T-helper 2 cell treated with Interferon-gamma antibody and Interleukin-4, amounts not matched to agents 100 ng/mL and 5 ng/mL, for 36 hours (primary cell): Measurements from ENCODE around the gene HSBP1. TPM values are rescaled to one million over a fixed set of nuclear protein-coding genes. Genes with fewer than 3 reads are reported as not detected.

Experiments used
- intact Hi-C: fragments of 100-400 bp; cut with micrococcal nuclease; formaldehyde crosslinking; loops from one replicate; pipeline ENCODE4 v1.15.1; 2023
- total RNA-seq: library from RNA; stranded (reverse); gene quantifications from 2 replicates; pipeline ENCODE4 v1.2.3, GENCODE V29; 2022

Gene HSBP1
- total RNA-seq, 1 donor from 2014 or later, result 73.1 TPM

DNA sequence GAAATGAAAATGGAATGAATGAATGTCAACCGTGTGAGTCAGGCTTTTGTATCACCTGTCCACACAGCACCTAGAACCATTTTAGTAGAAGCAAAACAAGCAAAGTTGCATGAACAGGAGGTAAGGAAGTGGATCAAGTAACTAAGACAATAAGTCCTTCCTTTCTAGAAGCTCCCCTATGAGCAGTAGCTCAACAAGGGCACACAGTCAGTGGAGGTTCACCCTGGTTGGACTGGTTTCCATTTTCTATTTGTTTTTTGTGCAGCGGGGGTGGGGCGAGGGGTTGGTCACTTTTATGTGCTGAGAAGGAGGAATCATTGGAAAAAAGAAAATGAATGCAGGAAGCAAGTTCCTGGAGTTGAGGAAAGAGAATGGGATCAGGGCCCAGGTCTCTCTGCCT, 4.0 kb upstream of the HSBP1 start:
- intact Hi-C loops, result no loop called here

DNA sequence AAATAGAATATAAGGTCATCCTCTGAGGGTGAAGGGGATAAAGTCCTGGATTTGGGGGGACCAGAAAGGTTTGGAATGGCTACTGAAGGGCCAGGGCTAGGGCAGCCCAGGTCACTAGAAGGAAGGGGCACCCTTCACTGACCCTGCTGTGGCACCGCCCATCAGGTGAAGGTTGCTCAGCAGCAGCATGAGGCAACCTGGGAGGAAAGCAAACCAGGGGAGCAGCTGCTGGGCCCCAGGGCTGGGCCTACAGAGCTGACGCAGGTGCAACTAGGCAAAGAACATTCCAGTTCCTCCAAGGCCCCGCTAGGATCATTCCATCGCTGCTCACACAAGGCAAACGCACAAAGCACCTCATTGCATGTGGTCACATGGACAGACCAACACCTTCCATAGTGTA, 3.4 kb upstream of the HSBP1 start:
- intact Hi-C loops, result no loop called here

DNA sequence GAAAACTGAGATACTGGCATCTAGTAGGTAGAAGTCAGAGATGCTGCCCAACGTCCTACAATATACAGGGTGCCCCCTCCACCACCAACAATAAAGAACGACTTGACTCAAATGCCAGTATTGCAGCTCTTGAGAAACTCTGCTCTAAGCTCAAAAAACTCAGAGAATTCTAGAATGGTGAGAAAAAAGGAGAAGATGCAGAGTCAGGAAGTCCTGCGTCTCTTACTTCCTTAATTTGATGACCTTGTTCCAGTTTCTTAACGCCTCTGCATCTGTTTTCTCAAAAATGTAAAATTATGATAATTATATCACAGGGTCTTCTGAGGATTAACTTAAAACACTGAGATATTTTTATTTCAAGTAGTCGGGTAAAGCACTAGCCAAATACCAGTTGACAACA, 1.7 kb upstream of the HSBP1 start:
- intact Hi-C loops, result loop anchor here (2.0 to 5.0 kb wide), 2 partner anchors 93 to 1751 kb away; partner anchors contain the start of gene MLYCD

DNA sequence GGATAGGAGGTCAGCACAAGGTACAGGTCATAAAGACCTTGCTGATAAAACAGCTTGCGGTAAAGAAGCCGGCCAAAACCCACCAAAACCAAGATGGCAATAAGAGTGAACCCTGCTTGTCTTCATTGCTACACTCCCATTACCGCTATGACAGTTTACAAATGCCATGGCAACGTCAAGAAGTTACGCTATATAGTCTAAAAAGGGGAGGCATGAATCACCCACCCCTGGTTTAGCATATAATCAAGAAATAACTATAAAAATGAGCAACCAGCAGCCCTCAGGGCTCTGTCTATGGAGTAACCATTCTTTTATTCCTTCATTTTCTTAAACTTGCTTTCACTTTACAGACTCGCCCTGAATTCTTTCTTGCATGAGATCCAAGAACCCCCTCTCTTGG, 1.0 kb upstream of the HSBP1 start:
- intact Hi-C loops, result loop anchor here (1.0 to 5.0 kb wide), 3 partner anchors 92 to 1751 kb away; partner anchors contain the start of genes MBTPS1 and MLYCD

DNA sequence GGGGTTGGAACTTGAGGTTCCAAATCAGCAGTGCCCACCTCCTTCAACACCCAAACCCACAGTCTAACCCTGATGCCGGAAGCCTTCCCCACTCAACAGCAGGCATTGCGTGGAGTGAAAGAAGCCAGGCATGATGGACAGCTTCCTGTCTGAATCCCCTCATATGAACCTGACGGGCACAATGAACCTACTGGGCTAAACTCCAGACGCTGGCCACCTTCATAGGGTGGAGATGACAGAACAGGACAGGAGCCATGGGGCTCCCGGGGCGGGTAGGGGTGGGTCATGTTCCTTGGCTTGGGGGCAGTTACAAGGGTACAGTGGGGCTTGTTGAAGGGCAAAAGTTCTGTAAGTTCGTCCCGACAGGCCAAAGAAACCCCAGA, 460 bp upstream of the HSBP1 start:
- intact Hi-C loops, result loop anchor here (1.0 to 5.0 kb wide), 3 partner anchors 91 to 1750 kb away; partner anchors contain the start of genes MBTPS1 and MLYCD

DNA sequence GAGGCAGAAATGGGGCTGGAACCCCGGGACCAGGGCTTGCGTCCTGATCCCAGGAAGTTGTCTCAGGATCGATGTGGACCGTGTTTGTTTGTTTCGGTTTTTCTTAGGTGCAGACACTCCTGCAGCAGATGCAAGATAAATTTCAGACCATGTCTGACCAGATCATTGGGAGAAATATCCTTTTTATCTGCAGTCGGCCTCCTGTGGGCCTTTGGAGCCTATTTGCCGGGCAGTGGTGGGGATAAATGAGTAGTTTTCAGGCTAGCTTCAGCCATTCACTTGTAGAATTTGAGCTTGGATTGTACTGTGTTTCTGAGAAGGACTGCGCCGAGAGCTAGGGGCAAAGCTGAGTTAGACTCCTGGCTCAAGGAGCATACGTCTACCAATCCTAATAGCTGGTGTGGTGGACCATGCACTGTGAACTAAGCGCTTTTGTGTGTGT, 816 bp downstream of the HSBP1 start:
- intact Hi-C loops, result loop anchor here (5.0 kb wide), 1 partner anchor 1749 kb away; no protein-coding TSS in a partner anchor

DNA sequence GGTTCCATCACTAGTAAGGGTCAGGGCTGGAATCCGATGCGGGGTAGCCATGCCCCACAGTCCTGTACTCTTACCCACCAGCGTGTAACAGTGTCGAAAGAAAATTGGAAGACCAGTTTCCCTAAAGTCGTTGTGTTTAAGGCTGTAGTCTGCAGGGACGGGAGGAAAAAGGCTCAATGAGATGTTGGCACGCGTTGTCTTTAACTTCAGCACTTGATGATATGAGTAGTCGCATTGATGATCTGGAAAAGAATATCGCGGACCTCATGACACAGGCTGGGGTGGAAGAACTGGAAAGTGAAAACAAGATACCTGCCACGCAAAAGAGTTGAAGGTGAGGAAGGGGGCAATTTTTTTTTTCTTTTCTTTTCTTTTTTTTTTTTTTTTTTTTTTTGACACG, 1.3 kb downstream of the HSBP1 start:
- intact Hi-C loops, result loop anchor here (5.0 kb wide), 1 partner anchor 1748 kb away; no protein-coding TSS in a partner anchor

DNA sequence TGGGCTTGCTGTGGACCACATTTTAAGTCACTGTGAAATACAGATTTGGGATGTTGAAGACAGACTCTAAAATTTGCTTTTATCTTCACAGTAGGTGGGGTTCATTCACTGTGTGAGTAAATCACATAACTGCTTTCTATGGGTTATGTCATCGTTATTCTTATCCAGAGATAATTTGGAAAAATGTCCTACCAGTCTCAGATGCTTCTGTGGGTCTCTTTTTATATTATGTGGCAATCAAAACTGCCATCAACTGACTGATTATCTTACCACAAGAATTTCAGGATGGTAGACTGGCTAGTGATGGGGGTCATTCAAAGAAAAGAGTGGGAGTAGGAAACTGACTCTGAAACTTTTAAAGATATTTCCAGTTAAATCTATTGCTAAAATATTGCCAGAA, 3.1 kb downstream of the HSBP1 start:
- intact Hi-C loops, result no loop called here

DNA sequence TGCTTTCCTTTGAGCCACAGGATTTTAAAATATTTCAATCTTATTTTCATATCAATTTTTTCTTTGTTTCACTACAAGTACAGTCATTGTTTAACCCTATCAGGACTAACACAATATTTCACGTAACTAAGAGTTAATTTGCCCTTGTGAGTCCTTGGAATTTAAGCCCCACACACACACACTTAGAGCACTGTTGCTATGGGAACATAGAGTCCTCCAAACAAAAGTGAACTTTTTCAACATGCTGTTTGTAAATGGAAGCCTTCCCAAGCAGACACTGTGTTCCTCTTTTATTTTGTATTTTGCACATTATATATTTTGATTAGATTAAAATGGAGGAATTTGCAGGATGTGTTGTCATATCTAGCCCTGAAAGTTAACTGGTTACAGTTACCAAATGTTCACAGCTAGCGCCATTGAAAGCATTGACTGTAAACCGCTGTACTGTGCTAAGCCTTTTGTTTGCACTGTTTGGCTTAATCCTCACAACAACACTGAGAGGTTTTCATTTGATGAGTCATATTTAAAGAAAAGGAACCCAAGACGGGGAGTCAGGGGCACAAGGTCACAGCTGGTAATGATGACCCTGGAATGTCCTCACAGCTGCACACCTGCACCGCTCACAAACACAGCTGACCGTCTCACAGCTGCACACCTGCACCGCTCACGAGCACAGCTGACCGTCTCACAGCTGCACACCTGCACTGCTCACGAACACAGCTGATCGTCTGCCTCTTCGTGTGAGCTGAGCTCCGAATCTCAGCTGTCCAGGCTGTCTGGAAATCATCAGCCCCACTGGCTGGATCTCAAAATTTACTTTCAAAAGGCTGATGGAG, 6.3 kb downstream of the HSBP1 start:
- intact Hi-C loops, result no loop called here

DNA sequence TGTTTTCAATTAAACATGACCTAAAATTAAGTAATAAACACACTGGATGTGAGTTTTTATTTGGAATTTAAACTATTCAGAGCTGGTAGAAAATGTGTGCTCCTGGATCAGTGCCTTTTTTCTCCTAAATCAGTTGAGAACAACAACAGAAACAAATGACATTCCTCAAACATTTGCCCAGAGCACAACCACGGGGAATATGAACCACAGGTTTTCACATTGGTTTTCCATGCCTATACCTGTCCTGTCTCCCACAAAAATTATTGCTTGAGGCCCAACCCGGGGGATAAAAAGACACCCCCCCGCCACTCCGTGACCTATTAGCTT, 6.8 kb downstream of the HSBP1 start:
- intact Hi-C loops, result no loop called here

DNA sequence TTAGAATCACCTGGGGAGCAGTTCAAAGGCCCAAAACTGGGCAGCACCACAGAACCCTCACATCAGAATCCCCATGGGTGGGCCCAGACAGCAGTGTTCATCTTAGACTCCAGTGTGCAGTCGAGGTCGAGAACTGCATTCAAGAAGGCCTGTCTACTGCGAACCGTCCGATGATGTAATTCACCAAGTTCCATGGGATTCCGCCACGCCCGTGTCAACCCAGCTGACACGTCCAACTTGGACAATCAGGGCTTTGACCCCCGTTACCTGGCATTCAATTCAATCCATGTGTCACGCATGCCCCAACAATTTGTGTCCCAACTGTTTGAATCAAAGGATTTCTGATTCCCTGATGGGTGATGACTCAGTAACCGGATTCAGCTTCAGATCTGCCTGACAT, 9.2 kb downstream of the HSBP1 start:
- intact Hi-C loops, result no loop called here

DNA sequence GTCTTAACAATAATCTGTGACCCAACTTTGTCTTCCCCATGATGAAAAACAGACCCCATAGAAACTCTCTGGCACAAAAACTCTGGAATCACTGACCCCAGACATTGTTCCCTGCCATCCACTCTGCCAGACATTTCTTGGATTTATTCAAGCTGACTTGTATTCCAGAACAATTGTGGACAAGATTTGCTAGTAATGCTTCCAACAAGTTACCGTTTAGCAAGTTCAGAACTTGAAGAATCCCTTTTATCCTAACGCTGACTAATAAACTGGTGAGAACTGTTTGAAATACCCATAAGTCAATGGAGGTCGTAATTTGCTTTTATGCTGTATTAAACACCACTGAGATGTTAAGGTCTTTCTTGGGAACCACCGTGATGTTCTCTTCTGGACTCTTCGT, 10.5 kb downstream of the HSBP1 start:
- intact Hi-C loops, result no loop called here

DNA sequence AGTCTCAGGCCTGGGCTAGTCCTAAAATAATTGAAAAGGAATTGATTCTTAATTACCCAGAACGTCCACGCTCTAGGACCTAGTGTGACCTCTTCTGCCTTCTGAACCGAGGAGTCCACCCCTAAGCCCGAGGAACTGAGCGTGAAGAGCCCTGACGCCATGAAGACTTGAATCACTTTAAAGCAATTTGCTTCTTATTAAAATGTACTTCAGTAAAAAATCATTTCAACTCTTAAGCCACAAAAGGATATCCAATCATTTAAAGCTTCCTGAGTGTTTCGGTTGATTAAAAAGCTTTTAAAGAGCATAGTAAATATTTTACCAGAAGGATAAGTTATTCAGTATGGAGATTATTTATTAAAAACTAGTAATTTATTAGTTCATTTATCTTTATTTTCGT, 11.6 kb downstream of the HSBP1 start:
- intact Hi-C loops, result no loop called here

DNA sequence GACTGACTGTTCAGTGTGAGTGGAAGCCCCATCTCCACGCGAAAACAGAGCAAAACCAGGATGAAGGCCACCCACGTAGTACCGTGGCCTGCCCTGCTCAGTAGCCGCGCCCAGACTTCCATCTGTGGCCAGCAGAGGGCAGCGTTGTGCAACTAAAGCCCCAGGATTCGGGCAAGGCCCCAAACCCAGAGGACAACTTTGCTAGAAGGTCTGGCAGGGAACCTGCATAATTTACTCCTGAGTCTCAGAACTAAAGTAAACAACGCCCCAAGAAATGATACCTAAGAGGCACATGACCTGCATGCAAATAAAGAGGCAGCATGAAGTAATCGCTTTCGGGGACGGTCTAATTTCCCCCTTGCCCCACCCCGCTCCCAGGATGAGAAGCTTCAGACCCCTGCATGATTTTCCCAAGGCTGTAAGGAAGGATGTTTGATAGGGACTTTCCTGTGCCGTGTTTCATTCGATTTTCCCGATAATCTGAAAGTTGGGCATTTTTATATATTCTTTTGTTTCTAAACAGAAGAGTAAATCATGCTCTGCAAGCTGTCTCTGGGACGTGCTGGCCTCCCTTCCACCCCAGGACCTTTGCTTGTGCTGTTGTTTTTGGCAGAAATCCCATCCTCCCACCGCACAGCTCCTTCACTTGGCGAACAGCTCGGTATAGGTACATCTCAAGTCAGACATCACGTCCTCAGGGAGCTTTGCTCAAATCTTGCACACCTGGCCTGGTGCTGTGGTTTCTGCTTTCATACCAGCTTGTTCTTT, 18.6 kb downstream of the HSBP1 start:
- intact Hi-C loops, result loop anchor here (1.0 to 2.0 kb wide), 3 partner anchors 72 to 239 kb away; partner anchors contain the start of genes MLYCD and OSGIN1

DNA sequence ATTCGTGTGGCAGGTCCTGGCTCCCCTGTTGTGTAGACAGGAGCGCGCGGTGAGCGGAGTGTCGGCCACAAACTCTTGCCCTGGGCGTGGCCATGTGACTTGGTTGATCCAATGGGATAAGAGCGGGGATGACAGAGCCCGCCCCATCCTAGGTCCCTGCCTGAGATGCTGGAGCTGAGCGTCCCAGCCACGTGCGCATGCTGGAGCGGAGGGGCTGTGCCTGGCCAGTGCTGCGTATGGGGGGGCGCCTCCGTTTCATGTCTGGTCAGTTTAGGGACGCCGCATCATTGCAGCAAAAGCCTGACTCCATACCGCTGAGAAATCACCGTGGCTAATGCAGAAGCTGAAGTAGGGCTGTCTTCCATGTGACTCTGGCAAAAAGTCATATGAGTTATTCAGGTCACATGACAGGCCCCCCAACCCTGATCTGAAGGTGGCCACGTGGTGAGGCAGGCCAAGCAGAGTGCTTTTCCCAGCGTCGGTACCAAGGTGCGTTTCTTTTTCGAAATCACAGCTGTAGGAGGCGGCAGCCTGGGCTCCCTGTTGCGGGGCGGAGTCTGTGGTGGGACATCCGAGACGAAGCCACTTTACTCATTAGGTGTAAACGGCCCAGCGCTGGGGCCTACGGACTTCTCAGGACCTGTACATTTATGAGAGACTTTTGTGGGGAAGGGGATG, 22.5 kb downstream of the HSBP1 start:
- intact Hi-C loops, result no loop called here

DNA sequence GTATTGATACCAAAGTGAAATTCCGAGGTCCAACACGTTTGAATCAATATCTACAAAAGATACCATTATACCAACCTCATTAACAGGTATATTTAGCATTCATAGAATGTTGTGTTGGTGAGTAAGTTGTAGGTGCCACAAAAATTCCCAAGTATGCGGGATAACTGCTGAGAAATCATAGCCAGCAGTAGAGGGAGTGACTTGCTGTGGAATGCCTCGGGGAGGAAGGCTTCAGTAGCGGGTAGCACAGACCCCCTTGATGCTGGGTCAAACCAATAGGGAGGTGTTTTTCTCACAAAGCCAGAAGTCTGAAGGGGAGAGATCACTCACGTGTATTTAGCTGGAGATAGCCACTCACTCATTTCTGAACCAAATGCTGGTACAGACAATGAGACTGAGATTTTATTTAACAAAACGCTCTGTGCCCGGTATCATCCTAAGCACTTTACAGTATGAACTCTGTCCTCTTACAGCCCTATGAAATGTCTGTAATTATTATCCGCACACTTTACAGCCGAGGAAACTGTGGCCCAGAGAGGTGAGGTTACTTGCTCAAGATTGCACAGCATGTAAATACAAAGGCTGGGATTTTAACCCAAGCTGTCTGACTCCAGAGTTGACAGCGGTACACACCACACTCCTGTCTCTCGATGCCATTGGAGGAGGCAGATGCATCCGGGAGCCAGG, 23.1 kb downstream of the HSBP1 start:
- intact Hi-C loops, result no loop called here

DNA sequence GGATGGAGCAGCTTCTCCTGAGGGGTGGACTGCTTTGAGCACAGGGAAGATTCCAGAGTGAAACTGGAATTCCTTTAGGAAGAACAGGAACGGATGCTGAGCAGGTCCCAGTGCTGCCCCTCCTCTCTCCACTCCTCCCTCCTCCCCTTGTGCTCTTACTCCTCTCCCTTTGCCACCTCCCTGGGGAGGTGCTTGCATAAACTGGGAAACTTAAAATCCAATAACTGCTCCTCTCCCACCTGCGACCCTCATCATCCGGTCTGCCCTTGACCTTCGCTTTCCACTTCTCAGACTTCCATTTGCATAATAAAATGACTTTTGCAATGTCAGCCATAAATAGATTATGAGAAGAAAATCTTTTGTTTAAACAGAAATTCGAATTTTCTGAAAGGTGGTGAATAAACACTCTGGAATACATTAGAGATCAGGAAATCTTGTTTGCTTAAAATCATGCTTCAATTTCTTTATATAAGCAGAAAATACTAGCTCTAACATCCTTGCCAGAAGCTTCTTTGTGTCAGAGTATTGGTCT, 23.7 kb downstream of the HSBP1 start:
- intact Hi-C loops, result no loop called here

DNA sequence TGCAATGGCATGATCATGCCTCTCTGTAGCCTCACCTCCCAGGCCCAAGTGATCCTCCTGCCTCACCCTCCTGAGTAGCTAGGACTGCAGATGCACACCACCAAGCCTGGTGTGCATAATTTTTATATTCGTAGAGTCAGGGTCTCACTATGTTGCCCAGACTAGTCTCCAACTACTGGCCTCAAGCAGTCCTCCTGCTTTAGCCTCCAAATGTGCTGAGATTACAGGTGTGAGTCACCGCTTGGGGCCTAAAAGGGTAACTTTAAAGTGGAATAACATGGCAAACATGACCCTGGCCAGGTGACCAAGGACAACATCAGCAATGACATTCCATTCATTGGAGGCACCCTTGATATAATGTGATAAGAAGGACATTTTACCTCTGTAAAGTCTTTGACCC, 26.1 kb downstream of the HSBP1 start:
- intact Hi-C loops, result no loop called here

DNA sequence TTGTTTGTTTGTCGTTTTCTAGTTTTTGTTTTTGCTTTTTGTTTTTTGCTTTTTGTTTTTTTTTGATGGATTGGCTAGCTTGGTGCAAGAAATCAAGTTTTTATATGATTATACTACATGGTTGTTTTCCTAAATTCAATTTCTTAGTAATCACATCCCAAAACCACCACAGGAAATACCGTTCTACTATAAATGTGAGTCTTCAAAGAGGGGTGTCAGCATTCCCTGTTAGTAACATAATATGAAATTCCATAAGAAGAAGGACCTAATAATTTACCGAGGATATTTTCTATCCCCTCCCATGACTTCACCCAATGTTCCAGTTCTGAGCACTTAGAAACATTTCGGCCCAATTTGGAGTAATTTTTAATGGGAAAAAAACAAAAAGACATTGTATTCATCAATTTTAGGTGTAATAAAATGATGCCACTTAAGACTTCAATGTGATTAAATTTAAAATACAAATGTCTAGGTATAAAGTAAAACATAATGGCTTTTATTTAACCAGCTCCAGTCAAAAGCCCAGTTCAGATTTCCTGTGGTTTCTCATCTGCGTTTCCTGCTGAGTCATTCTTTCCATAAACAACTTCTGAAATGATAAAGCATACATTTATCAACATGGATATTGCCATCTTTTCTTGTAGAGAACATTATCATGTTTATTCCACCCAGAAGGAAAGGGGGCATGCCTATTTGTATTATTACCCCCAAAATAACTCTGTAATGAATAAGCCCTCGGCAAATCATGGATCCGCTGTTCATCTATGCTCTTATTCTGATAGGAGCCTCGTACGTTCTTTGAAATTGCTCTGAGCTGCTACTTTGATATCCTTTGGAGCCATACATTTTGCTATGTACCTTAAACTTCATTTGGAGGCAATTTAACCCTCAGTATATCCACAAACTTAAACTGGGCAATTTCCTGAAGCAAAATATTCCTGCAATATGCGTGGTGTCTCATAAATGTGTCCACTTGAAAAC, 28.1 kb downstream of the HSBP1 start:
- intact Hi-C loops, result no loop called here

DNA sequence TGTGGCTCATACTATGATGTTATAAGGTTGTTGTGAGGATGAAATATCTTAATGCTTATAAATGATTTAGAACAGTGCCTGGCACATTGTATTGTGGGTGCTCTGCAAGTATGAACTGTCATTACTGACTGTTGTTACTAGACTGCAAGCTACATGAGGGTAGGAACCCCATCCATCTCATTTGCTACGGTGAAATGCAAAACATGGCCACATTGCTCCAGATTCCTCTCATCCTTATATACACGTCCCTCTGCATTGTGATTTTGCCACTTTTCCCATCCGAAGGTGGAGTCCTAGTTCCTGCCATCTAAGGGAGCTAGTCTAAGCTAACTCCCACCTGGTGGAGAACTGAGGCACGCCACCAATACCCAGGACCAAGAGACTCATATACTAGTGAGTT, 29.8 kb downstream of the HSBP1 start:
- intact Hi-C loops, result no loop called here
